A549 (cell line): Measurements from ENCODE around the gene TRMT2A. TPM values are rescaled to one million over a fixed set of nuclear protein-coding genes. Genes with fewer than 3 reads are reported as not detected.

Experiments
- ATAC-seq, 2 experiments: fragments of 200-7000 bp in 1 of 2; fragments of >200 bp in 1 of 2; cut with Nextera tagmentation in 1 of 2; cut with Tn5 transposase in 1 of 2; 3 replicates each; pipeline versions ENCODE4 v1.8.0 to v1.9.1; 2018 to 2020; ENCODE audit warnings: mild to moderate bottlenecking in 1 of 2, moderate library complexity in 1 of 2
- CTCF ChIA-PET: fragments of 300-600 bp; sonication (Branson Sonifier 250); formaldehyde crosslinking; extraction: SDS; loops from one replicate; lab custom pipeline; 2021; ENCODE audit warnings: antibody characterized with exemption, inconsistent platforms; lab: Yijun Ruan, JAX
- POLR2A ChIA-PET: fragments of 350-600 bp; formaldehyde crosslinking; extraction: SDS; loops from one replicate; lab custom pipeline; 2021; ENCODE audit warnings: antibody characterized with exemption, inconsistent platforms; lab: Yijun Ruan, JAX
- DNase-seq, 2 experiments: peaks; one replicate each; pipeline versions ENCODE4 v3.0.0 to v3.0.0-alpha.2; 2011 to 2016; ENCODE audit warnings: low read depth in 1 of 2, low spot score in 1 of 2
- FAIRE-seq: peaks from 2 replicates; lab custom pipeline; 2011; peaks lifted over from hg19 to GRCh38; lab: Jason Lieb, UNC
- H3K27ac ChIP-seq, 2 experiments: fragments of >200 bp; sonication (Bioruptor Twin); formaldehyde crosslinking; 3 replicates each; pipeline ENCODE4 v1.5.1; 2016 to 2017
- H3K4me1 ChIP-seq: fragments of >200 bp; sonication (Bioruptor Twin); formaldehyde crosslinking; 3 replicates; pipeline ENCODE4 v1.6.1; 2016
- H3K4me2 ChIP-seq: fragments of >200 bp; sonication (Bioruptor Twin); formaldehyde crosslinking; 3 replicates; pipeline ENCODE4 v1.6.1; 2016
- H3K4me3 ChIP-seq: fragments of >200 bp; sonication (Bioruptor Twin); formaldehyde crosslinking; 3 replicates; pipeline ENCODE4 v1.5.1; 2016
- H3K9me3 ChIP-seq: fragments of >200 bp; sonication (Bioruptor Twin); formaldehyde crosslinking; 3 replicates; pipeline ENCODE4 v1.6.1; 2016
- CBX8 ChIP-seq: fragments of 200-600 bp; sonication (generic); IDR thresholded peaks from 2 replicates; pipeline ENCODE4 v1.6.1; 2016
- CHD2 ChIP-seq: fragments of 150-350 bp; IDR thresholded peaks from 2 replicates; pipeline ENCODE4 v1.6.1; 2014; ENCODE audit warnings: low read length; ENCODE audit not compliant: partially characterized antibody
- CHD4 ChIP-seq: fragments of 200-600 bp; sonication (generic); IDR thresholded peaks from 2 replicates; pipeline ENCODE4 v1.6.1; 2016; ENCODE audit warnings: antibody characterized with exemption, mild to moderate bottlenecking, borderline replicate concordance
- EP300 ChIP-seq, 2 experiments: fragments of >200 bp; sonication (Bioruptor Twin); formaldehyde crosslinking; IDR thresholded peaks; 2 replicates in 1 of 2; 3 replicates in 1 of 2; pipeline ENCODE4 v1.6.1; 2016 to 2017
- FOSB ChIP-seq: fragments of 250-450 bp; sonication (Bioruptor Pico); IDR thresholded peaks from 2 replicates; pipeline ENCODE4 v1.5.0; 2020; ENCODE audit warnings: mild to moderate bottlenecking, moderate library complexity
- FOXS1 ChIP-seq: fragments of 250-450 bp; sonication (Bioruptor Pico); IDR thresholded peaks from 2 replicates; pipeline ENCODE4 v1.5.0; 2020; ENCODE audit warnings: mild to moderate bottlenecking, moderate library complexity
- GATA3 ChIP-seq: IDR thresholded peaks from 2 replicates; pipeline ENCODE4 v1.6.1; 2012; ENCODE audit warnings: borderline replicate concordance
- HDAC2 ChIP-seq: fragments of 200-600 bp; sonication (generic); IDR thresholded peaks from 2 replicates; pipeline ENCODE4 v1.6.1; 2016
- HOXB5 ChIP-seq: fragments of 250-450 bp; sonication (Bioruptor Pico); IDR thresholded peaks from 2 replicates; pipeline ENCODE4 v1.5.0; 2020; ENCODE audit warnings: mild to moderate bottlenecking, moderate library complexity
- JUN ChIP-seq, 2 experiments: fragments of >200 bp; sonication (Bioruptor Twin); formaldehyde crosslinking; IDR thresholded peaks; 2 replicates in 1 of 2; 3 replicates in 1 of 2; pipeline ENCODE4 v1.6.1; 2016 to 2017
- NPAS2 ChIP-seq: fragments of 250-450 bp; sonication (Bioruptor Pico); IDR thresholded peaks from 2 replicates; pipeline ENCODE4 v1.8.0; 2022; ENCODE audit warnings: mild to moderate bottlenecking, moderate library complexity, borderline replicate concordance
- POLR2A ChIP-seq: IDR thresholded peaks from 2 replicates; pipeline ENCODE4 v1.6.1; 2012; ENCODE audit warnings: mild to moderate bottlenecking, low read length
- RAD21 ChIP-seq, 2 experiments: fragments of >200 bp in 1 of 2; sonication (Bioruptor Twin) in 1 of 2; formaldehyde crosslinking in 1 of 2; IDR thresholded peaks in 1 of 2; conservative IDR thresholded peaks in 1 of 2; 2 replicates in 1 of 2; 3 replicates in 1 of 2; pipeline ENCODE4 v1.6.1; 2012 to 2018; ENCODE audit warnings: inconsistent platforms in 1 of 2
- RFX5 ChIP-seq: fragments of 450-650 bp; IDR thresholded peaks from 2 replicates; pipeline ENCODE4 v1.7.1; 2014; ENCODE audit warnings: antibody characterized with exemption, mild to moderate bottlenecking, moderate library complexity
- SMC3 ChIP-seq: fragments of >200 bp; sonication (Bioruptor Twin); formaldehyde crosslinking; IDR thresholded peaks from 3 replicates; pipeline ENCODE4 v1.6.1; 2018; ENCODE audit warnings: inconsistent platforms
- SREBF2 ChIP-seq: fragments of 450-650 bp; IDR thresholded peaks from 2 replicates; pipeline ENCODE4 v1.6.1; 2014; ENCODE audit warnings: mild to moderate bottlenecking, moderate library complexity
- ZC3H11A ChIP-seq: fragments of 450-650 bp; IDR thresholded peaks from 2 replicates; pipeline ENCODE4 v1.6.1; 2014; ENCODE audit warnings: antibody characterized with exemption, mild to moderate bottlenecking
- ZNF302 ChIP-seq: fragments of 250-450 bp; sonication (Bioruptor Pico); IDR thresholded peaks from 2 replicates; pipeline ENCODE4 v1.9.0; 2021; ENCODE audit warnings: inconsistent platforms, mild to moderate bottlenecking, moderate library complexity
- ZSCAN20 ChIP-seq: fragments of 250-450 bp; sonication (Bioruptor Pico); IDR thresholded peaks from 2 replicates; pipeline ENCODE4 v1.8.0; 2022; ENCODE audit warnings: mild to moderate bottlenecking, moderate library complexity
- WGBS: methylation state at CpG from one replicate; pipeline ENCODE4 v1.1.6; 2017; ENCODE audit errors: missing lambda C conversion rate; 5-methylcytosine and 5-hydroxymethylcytosine counted together
- polyA plus RNA-seq, 4 experiments: library from polyadenylated mRNA; depleted of rRNA in 3 of 4; stranded (reverse); fragments of >200 nt; fragmentation: RNase III in 1 of 4; extraction: RNeasy Plus Mini Kit Qiagen cat#74134 plus additional on column Dnase treatment in 1 of 4; gene quantifications; 2 replicates in 3 of 4; 3 replicates in 1 of 4; pipeline ENCODE4 v1.2.3, GENCODE V29; 2011 to 2017
- TF ChIP-seq, protein P1 (sequence below): fragments of 200-600 bp; sonication (generic); IDR thresholded peaks from 2 replicates; pipeline ENCODE4 v1.6.1; 2016; ENCODE audit warnings: antibody characterized with exemption, mild to moderate bottlenecking, moderate library complexity
- TF ChIP-seq, protein P2 (sequence below): fragments of 250-450 bp; sonication (Bioruptor Pico); IDR thresholded peaks from 2 replicates; pipeline ENCODE4 v1.5.0; 2021; ENCODE audit warnings: mild to moderate bottlenecking, moderate library complexity, borderline replicate concordance
- TF ChIP-seq, protein P3 (sequence below): IDR thresholded peaks from 2 replicates; pipeline ENCODE4 v1.6.1; 2012

The TRMT2A gene
- polyA plus RNA-seq, 2 of the 4 experiments (the other 2 are of a cell fraction) = 12.3 to 28.8 TPM

GRCh38 chr22:20093418-20094196 lies 23.4 kb downstream of the TRMT2A start:
- POLR2A ChIA-PET = interaction anchor here (1.3 kb wide), 1 partner anchor 14 kb away, joined by 3 read pairs; no protein-coding TSS in a partner anchor
- FAIRE-seq = no peak

DNA sequence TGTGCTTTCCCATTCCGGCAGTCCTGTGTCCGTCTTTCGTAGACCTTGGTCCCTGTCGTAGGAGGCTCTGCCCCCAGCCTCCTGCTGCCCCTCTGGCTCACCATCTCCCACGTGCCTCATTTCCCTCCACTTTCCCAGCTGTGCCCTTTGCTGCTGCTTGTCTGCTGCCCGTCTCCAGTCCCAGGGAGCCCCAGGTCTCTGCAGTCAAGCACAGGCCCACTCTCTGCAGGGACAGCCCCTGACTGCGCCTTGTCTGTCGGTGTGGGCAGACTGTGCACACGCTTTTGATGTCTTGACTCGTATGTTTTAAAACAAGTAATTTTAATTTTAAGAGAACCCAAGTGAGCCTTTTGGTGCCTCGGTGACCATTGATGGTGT lies 24.6 kb downstream of the TRMT2A start:
- ChIA-PET CTCF (no interaction called here), POLR2A (no interaction called here)
- ATAC-seq (no peak), FAIRE-seq (no peak), DNase-seq (no peak)
- TF ChIP-seq ZC3H11A (no peak), ZNF302 (CRISPR knock-in tag) (no peak), JUN (IDR thresholded peaks at IDR 0.05) (no peak), CHD2 (no peak)
- TF ChIP-seq, protein P1, sequence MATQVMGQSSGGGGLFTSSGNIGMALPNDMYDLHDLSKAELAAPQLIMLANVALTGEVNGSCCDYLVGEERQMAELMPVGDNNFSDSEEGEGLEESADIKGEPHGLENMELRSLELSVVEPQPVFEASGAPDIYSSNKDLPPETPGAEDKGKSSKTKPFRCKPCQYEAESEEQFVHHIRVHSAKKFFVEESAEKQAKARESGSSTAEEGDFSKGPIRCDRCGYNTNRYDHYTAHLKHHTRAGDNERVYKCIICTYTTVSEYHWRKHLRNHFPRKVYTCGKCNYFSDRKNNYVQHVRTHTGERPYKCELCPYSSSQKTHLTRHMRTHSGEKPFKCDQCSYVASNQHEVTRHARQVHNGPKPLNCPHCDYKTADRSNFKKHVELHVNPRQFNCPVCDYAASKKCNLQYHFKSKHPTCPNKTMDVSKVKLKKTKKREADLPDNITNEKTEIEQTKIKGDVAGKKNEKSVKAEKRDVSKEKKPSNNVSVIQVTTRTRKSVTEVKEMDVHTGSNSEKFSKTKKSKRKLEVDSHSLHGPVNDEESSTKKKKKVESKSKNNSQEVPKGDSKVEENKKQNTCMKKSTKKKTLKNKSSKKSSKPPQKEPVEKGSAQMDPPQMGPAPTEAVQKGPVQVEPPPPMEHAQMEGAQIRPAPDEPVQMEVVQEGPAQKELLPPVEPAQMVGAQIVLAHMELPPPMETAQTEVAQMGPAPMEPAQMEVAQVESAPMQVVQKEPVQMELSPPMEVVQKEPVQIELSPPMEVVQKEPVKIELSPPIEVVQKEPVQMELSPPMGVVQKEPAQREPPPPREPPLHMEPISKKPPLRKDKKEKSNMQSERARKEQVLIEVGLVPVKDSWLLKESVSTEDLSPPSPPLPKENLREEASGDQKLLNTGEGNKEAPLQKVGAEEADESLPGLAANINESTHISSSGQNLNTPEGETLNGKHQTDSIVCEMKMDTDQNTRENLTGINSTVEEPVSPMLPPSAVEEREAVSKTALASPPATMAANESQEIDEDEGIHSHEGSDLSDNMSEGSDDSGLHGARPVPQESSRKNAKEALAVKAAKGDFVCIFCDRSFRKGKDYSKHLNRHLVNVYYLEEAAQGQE = no peak
- no peak overlapping the region for H3K4me2 ChIP-seq
- H3K27ac ChIP-seq = no peak overlapping the region
- H3K9me3 ChIP-seq = 0 out of 3 replicates have a peak, but pooled peaks cover 3% of the 10 kb centered on the region
- no peaks in the 10 kb centered on the region for H3K4me1 ChIP-seq
- no peak overlapping the region for H3K4me3 ChIP-seq
- 94% methylated on average over 11 of the region's 11 CpGs for WGBS

More at GRCh38 chr22:20093418-20094196, 23.4 kb downstream of the TRMT2A start:
- no peak overlapping the region for H3K4me2 ChIP-seq
- CTCF ChIA-PET = interaction anchor here (1.1 kb wide), 1 partner anchor 18 kb away, joined by 4 read pairs; no protein-coding TSS in a partner anchor
- DNase-seq (no peak), ATAC-seq (no peak)
- H3K4me3 ChIP-seq = no peak overlapping the region
- H3K27ac ChIP-seq = no peak overlapping the region
- WGBS = 94% methylated on average over 12 of the region's 13 CpGs
- 0 out of 3 replicates have a peak, but pooled peaks cover 3% of the 10 kb centered on the region for H3K9me3 ChIP-seq
- H3K4me1 ChIP-seq = no peaks in the 10 kb centered on the region
- TF ChIP-seq NPAS2 (CRISPR knock-in tag) = no peak
- TF ChIP-seq, protein P2, sequence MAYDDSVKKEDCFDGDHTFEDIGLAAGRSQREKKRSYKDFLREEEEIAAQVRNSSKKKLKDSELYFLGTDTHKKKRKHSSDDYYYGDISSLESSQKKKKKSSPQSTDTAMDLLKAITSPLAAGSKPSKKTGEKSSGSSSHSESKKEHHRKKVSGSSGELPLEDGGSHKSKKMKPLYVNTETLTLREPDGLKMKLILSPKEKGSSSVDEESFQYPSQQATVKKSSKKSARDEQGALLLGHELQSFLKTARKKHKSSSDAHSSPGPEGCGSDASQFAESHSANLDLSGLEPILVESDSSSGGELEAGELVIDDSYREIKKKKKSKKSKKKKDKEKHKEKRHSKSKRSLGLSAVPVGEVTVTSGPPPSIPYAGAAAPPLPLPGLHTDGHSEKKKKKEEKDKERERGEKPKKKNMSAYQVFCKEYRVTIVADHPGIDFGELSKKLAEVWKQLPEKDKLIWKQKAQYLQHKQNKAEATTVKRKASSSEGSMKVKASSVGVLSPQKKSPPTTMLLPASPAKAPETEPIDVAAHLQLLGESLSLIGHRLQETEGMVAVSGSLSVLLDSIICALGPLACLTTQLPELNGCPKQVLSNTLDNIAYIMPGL (CRISPR knock-in tag) = no peak
- TF ChIP-seq GATA3 = no peak
- TF ChIP-seq FOXS1 (CRISPR knock-in tag) = no peak

DNA sequence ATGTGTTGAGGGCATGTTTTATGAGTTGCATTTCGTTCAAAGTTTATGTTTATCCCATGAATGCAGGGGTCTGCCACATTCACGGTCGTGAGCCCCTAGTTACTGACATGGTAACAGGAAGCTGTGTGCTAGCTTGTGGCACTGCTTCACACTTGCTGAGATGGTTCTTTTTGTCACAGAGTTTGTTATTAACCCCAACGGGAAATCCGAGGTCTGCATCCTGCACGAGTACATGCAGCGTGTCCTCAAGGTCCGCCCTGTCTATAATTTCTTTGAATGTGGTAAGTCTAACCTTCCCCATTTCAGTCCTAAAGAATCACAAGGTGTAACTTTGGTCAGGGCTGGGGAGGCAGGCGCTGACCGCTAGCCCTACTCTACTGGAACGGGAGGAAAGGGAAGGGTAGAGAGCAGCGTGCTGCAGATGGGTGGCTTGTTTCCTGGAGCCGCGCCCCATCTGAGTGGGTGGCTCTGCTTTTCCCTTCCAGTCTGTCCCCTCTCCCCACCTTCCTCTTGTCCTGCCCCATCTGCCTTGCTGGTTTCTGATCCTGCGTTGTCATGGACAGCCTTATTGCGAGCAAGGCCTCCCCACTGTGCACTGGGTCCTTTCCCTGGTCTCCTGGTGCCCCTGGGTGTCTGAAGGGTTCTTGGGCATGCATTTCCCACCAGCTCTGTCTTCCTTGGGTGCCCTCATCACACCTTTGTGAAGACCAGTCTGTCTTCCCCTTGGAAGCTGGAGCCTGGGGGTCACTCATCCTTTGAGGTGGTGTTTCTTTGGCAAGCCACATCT lies 25.1 kb downstream of the TRMT2A start:
- Histone ChIP-seq H3K9me3 (0 out of 3 replicates have a peak, but pooled peaks cover 3% of the 10 kb centered on the region), H3K4me2 (no peak overlapping the region), H3K27ac (no peak overlapping the region), H3K4me3 (no peak overlapping the region), H3K4me1 (no peaks in the 10 kb centered on the region)
- 97% methylated on average over 16 of the region's 16 CpGs for WGBS
- ChIA-PET CTCF (no interaction called here), POLR2A (no interaction called here)
- TF ChIP-seq POLR2A = no peak
- TF ChIP-seq HOXB5 (CRISPR knock-in tag) = no peak
- no peak for TF ChIP-seq SREBF2
- no peak for TF ChIP-seq FOXS1 (CRISPR knock-in tag)
- TF ChIP-seq RFX5 = no peak
- TF ChIP-seq FOSB = no peak
- TF ChIP-seq, protein P3, sequence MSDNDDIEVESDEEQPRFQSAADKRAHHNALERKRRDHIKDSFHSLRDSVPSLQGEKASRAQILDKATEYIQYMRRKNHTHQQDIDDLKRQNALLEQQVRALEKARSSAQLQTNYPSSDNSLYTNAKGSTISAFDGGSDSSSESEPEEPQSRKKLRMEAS = no peak
- TF ChIP-seq CHD4 = no peak
- TF ChIP-seq, protein P2 (CRISPR knock-in tag) = no peak
- TF ChIP-seq HDAC2 = no peak
- no peak for TF ChIP-seq ZNF302 (CRISPR knock-in tag)
- TF ChIP-seq CHD2 = no peak
- no peak for TF ChIP-seq CBX8
- no peak for TF ChIP-seq EP300 (IDR thresholded peaks at IDR 0.05)
- no peak for TF ChIP-seq RAD21 (conservative IDR thresholded peaks at IDR 0.05 in 1 of 2, IDR thresholded peaks at IDR 0.05 in 1 of 2)
- no peak for TF ChIP-seq ZSCAN20 (CRISPR knock-in tag)
- TF ChIP-seq SMC3 = no peak
- DNase-seq (no peak), FAIRE-seq (no peak), ATAC-seq (no peak)
